CMK (cell line): ENCODE results near the gene IGSF21.
A peak's percentile ranks its signal among the peaks of the same experiment; 100 is the strongest.

Experiments used
- DNase-seq: peaks from one replicate; pipeline ENCODE4 v3.0.0-alpha.2; 2010; ENCODE audit warnings: low read depth

IGSF21 gene

GRCh38 chr1:18097206-18097605 lies 10.4 kb upstream of the IGSF21 start:
- no peak for DNase-seq

GRCh38 chr1:18099026-18099425 lies 8.6 kb upstream of the IGSF21 start:
- no peak for DNase-seq

- no peak for DNase-seq
Observed at GRCh38 chr1:18100060-18100459, 7.5 kb upstream of the IGSF21 start.

GRCh38 chr1:18100491-18101063 lies 7.0 kb upstream of the IGSF21 start:
- DNase-seq: peak; percentile 31

DNA sequence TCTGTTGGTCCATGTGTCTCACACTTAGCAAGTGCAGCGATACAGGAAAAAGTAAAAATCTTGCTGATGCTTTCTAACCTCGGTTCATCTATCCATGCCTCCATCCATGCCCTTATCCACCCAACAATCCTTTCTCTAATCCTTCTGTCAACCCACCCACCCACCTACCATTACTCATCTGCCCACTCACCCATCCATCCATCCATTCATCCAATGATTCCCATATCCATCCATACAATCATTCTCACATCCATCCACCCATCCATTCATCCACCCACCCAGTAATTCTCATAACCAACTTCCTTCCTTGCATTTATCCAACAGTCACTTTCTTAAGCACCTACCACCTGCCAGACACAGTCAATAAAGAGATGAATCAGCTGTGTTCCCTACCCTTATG lies 6.1 kb upstream of the IGSF21 start:
- DNase-seq: no peak

DNA sequence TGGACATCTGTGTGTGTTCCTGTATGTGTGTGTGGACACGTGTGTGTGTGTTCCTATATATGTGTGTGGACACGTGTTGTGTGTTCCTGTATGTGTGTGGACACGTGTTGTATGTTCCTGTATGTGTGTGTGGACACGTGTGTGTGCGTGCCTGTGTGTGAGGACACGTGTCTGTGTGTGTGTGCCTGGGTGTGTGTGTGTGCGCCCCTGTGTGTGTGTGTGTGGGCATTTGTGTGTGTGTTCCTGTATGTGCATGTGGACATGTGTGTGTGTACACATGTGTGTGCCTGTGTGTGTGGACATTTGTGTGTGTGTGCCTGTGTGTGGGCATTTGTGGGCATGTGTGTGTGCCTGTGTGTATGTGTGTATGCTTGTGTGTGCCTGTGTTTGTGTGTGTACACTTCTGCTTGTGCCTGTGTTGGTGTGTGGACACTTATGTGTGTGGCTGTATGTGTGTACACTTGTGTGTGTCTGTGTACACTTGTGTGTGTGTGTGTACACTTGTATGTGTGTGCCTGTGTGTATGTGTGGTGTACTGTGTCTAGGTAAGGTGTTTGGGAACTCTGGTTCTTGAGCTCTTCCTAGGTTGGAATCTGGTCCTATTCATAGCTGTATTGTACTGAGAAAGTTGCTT lies 3.7 kb upstream of the IGSF21 start:
- DNase-seq: no peak

DNA sequence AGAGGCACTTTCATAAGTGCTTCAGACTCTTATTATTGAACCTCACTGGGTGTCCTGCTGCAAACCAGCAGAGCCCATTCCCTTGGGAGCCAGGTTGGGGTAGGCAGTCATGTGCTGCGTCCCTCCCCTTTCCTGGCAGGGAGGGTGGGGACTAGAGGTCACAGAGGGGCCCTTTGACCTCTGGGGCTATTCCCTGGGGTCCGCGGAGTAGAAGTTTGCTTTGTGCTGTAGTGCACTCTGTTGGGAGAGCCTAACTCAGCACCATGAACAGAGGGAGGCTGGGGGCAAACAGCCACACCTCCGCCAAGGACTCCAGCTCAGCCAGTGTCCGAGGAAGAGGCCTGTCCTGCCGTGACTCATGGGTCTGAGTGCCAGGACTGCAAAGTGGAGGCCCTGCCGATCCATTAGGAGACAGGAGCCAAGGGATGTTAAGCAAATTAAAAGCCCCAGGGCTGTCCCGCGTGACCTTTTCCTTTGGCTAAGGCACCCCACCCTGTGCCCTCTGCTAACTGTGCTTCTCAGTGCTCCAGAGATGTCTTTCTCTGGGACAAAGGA lies 3.0 kb upstream of the IGSF21 start:
- DNase-seq: no peak

DNA sequence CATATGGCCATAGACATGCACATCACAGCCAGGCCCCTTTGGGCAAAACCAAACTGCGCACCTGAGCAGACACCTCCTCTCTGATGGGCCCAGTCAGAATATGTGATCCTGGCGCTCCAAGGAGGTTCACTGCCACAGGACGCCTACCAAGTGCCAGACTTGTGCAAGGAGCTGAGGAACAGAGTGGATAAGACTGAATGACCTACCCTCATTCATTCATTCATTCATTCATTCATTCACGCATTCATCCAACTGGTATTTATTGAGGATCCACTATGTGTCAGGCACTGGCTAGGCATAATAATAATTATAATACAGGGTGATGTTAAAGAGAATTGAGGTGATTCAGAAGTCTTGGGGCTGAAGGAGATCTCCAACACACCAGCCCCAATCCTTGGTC lies 2.4 kb upstream of the IGSF21 start:
- DNase-seq: no peak

- no peak for DNase-seq
Observed at GRCh38 chr1:18108299-18109057, 880 bp downstream of the IGSF21 start.

DNA sequence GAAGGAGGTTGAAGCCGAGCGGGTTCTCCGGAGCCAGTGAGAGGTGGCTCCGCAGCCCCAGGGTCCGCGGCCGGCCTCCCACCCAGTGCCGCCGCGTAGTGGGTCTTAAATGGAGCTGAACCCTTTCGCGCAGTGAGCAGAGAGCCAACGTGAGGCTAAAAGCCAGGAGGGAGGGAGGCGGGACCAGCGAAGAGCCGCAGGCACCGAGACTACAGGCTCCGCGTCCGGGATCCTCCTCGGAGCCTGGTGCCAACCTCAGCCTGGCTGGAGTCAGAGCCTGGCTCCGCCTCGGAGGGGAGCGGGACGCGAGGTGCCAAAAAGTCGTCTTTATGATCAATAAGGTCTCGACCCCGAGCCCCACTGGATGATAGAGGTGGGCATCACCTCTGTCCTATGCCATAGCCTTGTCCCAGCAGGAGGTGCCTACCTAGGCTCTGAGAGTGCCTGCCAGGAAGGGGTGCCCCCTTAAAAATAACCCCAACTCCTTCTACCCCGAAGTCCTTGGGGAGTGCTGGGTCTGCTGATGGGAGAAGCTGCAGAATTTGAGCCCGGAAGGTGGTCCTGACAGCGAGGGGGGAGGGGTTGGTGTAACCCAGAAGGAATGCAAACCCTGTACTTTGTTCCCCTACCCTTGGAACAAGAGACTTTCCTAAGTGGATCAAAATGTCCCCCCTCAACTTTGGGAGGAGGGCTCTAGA lies 1.6 kb downstream of the IGSF21 start:
- DNase-seq: no peak

- DNase-seq: no peak
Observed at GRCh38 chr1:18109756-18110597, 2.4 kb downstream of the IGSF21 start.

GRCh38 chr1:18110598-18110939 lies 3.0 kb downstream of the IGSF21 start:
- DNase-seq: no peak

- DNase-seq: no peak
Observed at GRCh38 chr1:18110968-18111367, 3.4 kb downstream of the IGSF21 start.

DNA sequence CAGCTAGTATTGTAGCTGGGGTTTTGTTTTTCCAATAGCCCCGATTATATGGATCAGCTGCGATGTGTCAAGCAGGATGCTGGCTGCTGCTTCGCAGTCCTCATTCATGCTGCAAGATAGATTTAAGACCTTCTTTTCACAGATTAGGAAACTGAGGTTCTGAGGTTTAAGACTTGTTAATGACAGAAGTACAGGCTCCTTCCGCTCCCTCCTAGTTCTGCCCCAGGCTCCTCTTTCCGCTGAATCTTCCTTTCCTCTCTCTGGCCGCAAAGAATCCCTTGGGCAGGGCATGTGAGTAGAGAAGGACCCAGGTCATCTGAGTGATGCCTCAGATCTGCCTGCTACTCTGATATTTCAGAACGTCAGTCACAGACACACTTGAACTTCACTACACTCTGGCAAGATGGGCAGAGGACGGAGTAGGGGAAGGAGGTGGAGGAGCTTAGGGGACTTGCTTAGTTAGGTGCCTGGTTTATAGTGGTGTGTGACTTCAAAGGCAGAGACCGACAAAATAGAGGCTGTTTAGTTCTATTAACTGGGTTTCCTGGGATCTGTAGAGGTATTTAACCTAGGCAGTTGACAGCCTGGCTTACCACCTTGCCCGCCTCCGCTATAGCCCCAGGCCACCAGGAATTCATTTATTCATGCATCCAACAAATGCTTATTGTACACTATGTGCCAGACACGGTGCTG lies 4.2 kb downstream of the IGSF21 start:
- DNase-seq: no peak

- no peak for DNase-seq
Observed at GRCh38 chr1:18112611-18113010, 5.0 kb downstream of the IGSF21 start.

- no peak for DNase-seq
Observed at GRCh38 chr1:18114726-18115410, 7.3 kb downstream of the IGSF21 start.

DNA sequence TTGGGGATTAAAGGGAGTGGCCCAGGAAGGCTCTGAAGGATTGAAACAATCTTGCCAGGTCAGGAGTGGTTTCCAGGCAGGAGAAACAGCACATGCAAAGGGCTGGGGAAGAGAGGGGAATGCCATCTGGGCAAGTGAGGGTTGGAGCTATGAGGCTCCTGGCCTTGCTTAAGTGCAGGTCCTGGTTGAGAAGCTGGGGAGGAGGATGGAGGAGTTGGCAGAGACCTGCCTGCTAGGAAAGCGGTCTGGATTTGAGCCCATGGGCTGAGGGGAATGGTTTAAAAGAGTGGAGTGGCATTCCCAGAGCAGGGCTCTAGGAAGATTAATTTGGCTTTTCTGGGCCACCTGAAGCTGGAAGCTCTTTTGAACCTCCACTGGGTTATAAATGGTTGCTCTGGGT lies 9.2 kb downstream of the IGSF21 start:
- DNase-seq: no peak

GRCh38 chr1:18118078-18118477 lies 10.5 kb downstream of the IGSF21 start:
- peak; percentile 11 for DNase-seq

- DNase-seq: no peak
Observed at GRCh38 chr1:18118491-18118890, 10.9 kb downstream of the IGSF21 start.

GRCh38 chr1:18119289-18119688 lies 11.7 kb downstream of the IGSF21 start:
- DNase-seq: no peak
